Cardiac muscle cell (in vitro differentiated cells and primary cell): ENCODE data around the gene MTURN. TPM values are rescaled to one million over a fixed set of nuclear protein-coding genes. Genes with fewer than 3 reads are reported as not detected.
A peak's percentile ranks its signal among the peaks of the same experiment; 100 is the strongest.

Experiments
- DNase-seq, 2 donors: peaks; one replicate each; pipeline versions ENCODE4 v3.0.0 to v3.0.0-alpha.2; 2010 to 2017; ENCODE audit warnings: low read depth in 1 of 2, low spot score in 1 of 2
- H3K27ac ChIP-seq: fragments of 200-600 bp; sonication (generic); 2 replicates; pipeline ENCODE4 v1.5.1; 2016
- H3K27me3 ChIP-seq: fragments of 200-600 bp; sonication (generic); 2 replicates; pipeline ENCODE4 v1.6.0; 2016; ENCODE audit warnings: control low read depth
- H3K36me3 ChIP-seq: fragments of 200-600 bp; sonication (generic); 2 replicates; pipeline ENCODE4 v1.5.1; 2016; ENCODE audit warnings: control low read depth
- H3K4me1 ChIP-seq: fragments of 200-600 bp; sonication (generic); 2 replicates; pipeline ENCODE4 v1.8.1; 2017; ENCODE audit warnings: low read depth, mild to moderate bottlenecking, mixed run types
- H3K4me3 ChIP-seq: fragments of 200-600 bp; sonication (generic); 2 replicates; pipeline ENCODE4 v1.5.1; 2016; ENCODE audit warnings: mild to moderate bottlenecking
- H3K9me3 ChIP-seq: fragments of 200-600 bp; sonication (generic); 2 replicates; pipeline ENCODE4 v1.5.1; 2017; ENCODE audit warnings: low read depth, mild to moderate bottlenecking, control low read depth
- polyA plus RNA-seq: library from polyadenylated mRNA; unstranded; fragments of >200 nt; fragmentation: Nextera tagmentation; extraction: Ambion mirVana; gene quantifications from 2 replicates; pipeline ENCODE4 v1.2.1, GENCODE V29; 2016
- total RNA-seq: library from RNA; depleted of rRNA; stranded (reverse); fragments of >200 nt; gene quantifications from 2 replicates; pipeline ENCODE4 v1.2.3, GENCODE V29; 2016
- TF ChIP-seq, protein P1 (sequence below): IDR thresholded peaks from 2 replicates; pipeline ENCODE4 v1.5.1; 2012; ENCODE audit warnings: low read depth, mild to moderate bottlenecking, low read length

The MTURN gene
- total and polyA plus RNA-seq, 2 experiments from 2014 or later = 11.2 to 39.3 TPM

DNA sequence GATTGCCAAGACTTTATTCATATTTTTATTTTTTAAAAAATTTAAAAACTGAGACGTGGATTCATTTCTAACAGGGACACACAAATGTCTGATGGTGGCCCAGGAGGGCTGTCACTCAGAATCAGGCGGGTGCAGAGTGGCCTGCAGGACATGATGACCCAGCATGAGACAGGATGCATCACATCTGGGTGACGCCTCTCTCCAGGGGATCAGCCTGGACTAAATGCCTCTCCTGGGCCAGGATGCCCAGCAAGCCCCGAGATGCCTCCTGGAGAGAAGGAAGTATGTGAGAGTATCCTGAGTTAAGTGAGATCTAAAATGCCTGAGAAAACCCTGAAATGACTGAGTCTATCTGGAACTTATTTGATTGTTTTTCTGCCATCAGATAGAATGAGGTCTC is 16.9 kb upstream of the MTURN start:
- no peak for DNase-seq
- H3K9me3 ChIP-seq = no peaks in the 10 kb centered on the region
- no peak overlapping the region for H3K27ac ChIP-seq
- no peak overlapping the region for H3K4me3 ChIP-seq
- TF ChIP-seq, protein P1, sequence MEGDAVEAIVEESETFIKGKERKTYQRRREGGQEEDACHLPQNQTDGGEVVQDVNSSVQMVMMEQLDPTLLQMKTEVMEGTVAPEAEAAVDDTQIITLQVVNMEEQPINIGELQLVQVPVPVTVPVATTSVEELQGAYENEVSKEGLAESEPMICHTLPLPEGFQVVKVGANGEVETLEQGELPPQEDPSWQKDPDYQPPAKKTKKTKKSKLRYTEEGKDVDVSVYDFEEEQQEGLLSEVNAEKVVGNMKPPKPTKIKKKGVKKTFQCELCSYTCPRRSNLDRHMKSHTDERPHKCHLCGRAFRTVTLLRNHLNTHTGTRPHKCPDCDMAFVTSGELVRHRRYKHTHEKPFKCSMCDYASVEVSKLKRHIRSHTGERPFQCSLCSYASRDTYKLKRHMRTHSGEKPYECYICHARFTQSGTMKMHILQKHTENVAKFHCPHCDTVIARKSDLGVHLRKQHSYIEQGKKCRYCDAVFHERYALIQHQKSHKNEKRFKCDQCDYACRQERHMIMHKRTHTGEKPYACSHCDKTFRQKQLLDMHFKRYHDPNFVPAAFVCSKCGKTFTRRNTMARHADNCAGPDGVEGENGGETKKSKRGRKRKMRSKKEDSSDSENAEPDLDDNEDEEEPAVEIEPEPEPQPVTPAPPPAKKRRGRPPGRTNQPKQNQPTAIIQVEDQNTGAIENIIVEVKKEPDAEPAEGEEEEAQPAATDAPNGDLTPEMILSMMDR = no peak
- no peaks in the 10 kb centered on the region for H3K36me3 ChIP-seq
- no peaks in the 10 kb centered on the region for H3K4me1 ChIP-seq
- H3K27me3 ChIP-seq = no peaks in the 10 kb centered on the region

DNA sequence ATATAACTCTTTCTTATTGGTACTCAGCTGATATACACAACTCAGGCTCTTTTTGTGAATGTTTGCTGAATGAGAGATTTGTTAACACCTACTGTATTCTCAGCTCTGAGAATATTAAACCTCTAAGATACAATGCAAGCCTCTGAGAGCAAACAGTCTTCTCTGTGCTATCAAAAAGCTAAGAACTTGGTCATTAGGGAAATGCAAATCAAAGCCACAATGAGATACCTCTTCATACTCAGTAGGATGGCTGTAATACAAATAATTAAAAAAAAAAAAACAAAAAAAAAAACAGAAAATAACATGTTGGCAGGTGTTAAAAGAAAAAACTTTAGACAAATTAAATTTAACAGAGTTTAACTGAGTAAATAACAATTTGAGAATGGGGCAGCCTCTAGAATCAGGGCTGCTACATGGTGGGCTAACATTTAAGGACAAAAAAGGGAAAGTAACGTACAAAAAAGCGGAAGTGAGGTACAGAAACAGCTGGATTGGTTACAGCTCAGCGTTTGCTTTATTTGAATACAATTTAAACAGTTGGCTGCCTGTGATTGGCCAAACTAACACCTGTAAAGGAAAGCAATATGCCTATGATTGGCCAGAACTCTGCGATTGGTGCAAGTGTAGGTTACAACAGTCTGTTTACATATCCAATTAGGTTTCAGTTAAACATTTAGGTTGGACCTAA is 14.8 kb upstream of the MTURN start:
- TF ChIP-seq, protein P1 = no peak
- Histone ChIP-seq H3K4me3 (no peak overlapping the region), H3K9me3 (no peaks in the 10 kb centered on the region), H3K36me3 (no peaks in the 10 kb centered on the region), H3K4me1 (peaks cover 3% of the 10 kb centered on the region), H3K27me3 (no peaks in the 10 kb centered on the region), H3K27ac (no peak overlapping the region)
- no peak for DNase-seq

DNA sequence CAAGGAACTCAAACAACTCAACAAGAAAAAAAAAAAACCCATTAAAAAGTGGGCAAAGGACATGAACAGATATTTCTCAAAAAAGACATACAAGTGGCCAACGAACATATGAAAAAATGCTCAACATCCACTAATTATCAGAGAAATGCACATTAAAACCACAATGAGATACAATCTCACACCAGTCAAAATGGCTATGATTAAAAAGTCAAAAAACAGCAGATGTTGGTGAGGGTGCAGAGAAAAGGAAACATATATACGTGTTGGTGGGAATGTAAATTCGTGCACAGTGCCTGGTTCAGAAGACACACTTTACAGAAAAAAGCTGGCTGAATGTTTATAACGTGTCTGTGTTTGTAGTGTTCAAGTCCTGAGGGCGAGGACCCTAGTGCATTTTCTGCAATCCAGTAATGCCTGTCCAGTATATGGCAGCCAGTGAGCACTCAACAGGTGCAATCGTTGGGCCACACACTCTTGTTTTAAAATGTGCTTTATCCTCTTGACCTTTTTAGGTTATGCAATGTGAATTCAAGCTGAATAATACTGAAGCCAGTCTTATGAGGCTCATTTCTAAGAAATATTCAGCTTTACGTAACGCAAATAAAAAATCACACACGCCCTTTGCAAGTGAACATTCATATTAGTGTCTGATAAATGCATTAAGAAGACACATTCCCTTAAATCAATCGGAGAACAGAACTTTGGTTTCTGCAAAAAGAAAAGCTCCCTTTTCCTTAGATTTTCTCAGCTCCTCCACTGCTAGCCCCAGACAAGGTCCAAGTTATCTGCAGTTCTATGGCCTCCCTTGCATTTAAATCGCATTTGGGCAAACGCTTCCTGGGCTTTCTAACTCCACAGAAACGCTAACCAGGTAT is 813 bp upstream of the MTURN start:
- no peaks in the 10 kb centered on the region for H3K36me3 ChIP-seq
- peaks cover 19% of the 10 kb centered on the region for H3K27me3 ChIP-seq
- TF ChIP-seq, protein P1 = no peak
- DNase-seq = no peak
- H3K27ac ChIP-seq = no peak overlapping the region
- no peaks in the 10 kb centered on the region for H3K9me3 ChIP-seq
- no peaks in the 10 kb centered on the region for H3K4me1 ChIP-seq
- peak overlapping the region; percentile 86 for H3K4me3 ChIP-seq

DNA sequence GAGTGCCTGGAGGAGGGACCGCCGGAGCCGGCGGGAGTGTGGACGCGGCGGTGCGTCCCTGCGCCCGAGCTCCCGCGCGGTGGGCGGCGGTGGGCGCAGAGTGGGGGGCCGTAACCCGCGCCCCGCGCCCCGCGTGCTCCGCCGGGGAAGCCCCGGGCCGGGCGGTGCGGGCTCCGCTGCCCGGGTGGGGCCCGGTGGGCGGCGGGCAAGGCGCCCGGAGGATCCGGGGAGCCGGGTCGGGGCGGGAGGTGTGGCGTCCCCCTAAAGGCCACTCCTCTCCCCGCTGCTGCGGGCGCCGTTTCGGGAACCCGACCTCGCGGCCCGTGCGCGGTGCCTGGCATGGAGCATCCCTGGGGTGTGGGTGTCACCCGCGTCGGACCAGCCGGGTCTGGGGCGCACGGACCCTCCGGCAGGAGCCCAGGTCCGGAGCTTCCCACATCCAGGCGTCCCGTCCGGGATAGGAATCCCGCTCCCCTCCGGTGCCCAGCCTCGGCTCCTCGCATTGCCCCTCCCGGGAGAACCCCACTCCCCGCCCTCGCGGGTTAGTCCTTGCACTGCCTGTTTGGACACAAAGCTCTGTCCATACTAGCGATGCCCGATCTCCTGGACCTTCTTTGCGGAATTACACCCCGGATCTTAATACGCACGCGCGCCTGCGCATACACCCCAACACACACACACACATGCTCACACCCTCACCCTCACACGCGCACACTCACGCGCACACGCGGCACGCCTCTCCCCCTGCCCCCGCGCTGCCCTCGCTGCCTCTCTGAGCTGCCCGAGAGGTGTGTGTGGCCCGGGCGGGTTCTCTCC is 723 bp downstream of the MTURN start:
- peaks cover 19% of the 10 kb centered on the region for H3K27me3 ChIP-seq
- H3K36me3 ChIP-seq = no peaks in the 10 kb centered on the region
- H3K27ac ChIP-seq = peak overlapping the region; percentile 46
- peak; percentile 56 to 65 for DNase-seq
- H3K9me3 ChIP-seq = no peaks in the 10 kb centered on the region
- H3K4me3 ChIP-seq = peak overlapping the region; percentile 86
- TF ChIP-seq, protein P1 = no peak
- H3K4me1 ChIP-seq = no peaks in the 10 kb centered on the region

DNA sequence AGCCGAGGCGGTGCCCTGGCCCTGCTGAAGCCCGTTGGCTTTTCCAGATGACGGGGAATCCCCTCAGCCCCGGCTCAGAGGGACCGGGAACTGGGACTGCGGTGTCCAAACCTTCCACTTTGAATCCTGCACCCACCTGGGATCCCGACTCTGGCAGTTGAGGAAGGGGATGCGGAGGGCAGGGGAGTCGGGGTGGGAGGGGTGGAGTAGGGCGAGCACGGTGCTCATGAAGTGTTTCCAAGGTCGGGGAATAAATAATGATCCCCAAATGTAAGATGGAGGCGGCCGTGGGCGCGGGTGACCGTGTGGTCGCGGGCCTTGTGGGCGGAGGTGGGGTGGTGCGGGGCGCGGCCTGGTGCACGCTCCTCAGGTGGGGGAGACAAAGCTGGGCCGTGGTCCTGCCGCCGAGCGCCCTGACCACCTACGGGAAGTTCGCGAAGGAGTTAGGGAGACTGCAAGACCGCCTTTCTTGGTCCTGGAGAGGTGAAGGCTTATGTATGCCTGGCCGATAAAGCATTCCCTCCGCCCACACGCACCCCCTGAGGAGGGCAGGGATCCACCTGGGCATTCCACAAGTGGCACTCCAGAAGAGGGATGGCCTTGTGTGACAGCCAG is 1.4 kb downstream of the MTURN start:
- peaks cover 19% of the 10 kb centered on the region for H3K27me3 ChIP-seq
- H3K36me3 ChIP-seq = no peaks in the 10 kb centered on the region
- no peak for DNase-seq
- no peaks in the 10 kb centered on the region for H3K9me3 ChIP-seq
- peak overlapping the region; percentile 86 for H3K4me3 ChIP-seq
- H3K27ac ChIP-seq = no peak overlapping the region
- TF ChIP-seq, protein P1 = no peak
- no peaks in the 10 kb centered on the region for H3K4me1 ChIP-seq
